T-helper 22 cell (primary cell): ENCODE measurements around the gene DNAJC25.
A peak's percentile ranks its signal among the peaks of the same experiment; 100 is the strongest.

Source experiments
- DNase-seq: peaks from one replicate; pipeline ENCODE4 v3.0.0-alpha.2; 2020; ENCODE audit warnings: low read depth

The DNAJC25 gene

DNA sequence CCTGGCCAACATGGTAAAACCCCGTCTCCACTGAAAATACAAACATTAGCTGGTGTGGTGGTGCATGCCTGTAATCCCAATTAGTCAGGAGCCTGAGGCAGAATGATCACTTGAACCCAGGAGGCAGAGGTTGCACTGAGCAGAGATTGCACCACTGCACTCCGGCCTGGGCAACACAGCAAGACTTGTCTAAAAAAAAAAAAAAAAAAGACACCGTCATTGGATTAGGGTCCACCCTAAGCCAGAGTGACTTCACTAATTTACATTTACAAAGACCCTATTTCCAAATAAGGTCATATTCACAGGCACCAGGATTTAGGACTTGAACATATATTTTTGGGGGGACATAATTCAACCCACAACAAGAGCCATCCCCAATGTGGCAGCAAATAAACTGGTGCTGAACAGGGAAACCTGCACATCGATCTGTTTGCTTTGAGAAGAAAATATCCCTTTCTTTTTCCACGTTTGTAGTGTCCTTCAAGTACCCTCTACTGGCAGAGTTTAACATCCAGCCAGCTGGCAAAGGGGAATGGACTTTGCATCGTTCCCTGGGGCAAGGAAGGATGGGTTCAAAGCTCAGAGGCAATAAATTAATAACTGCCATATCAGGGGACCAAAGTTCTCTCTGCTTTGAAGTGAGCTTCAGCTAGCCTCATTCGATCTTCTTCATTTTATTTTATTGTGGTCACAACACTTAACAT lies 3.7 kb upstream of the DNAJC25 start:
- DNase-seq = no peak

DNA sequence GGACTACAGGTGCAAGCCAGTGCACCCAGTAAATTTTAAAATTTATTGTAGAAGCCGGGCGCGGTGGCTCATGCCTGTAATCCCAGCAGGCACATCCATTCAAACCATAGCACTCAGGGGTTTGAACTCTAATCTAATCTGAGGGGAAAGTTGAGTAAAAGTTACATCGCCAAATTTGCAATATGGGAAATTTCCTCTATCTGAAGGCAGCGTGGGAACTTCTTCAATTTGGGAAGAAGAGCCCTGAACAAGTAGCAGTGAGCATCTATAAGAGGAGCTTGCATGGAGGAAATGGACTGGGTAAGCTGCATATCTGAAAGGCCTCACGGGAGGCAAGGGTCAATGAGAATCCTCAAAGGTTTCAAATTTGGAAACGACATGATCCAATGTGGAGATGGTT lies 2.7 kb upstream of the DNAJC25 start:
- DNase-seq = no peak

DNA sequence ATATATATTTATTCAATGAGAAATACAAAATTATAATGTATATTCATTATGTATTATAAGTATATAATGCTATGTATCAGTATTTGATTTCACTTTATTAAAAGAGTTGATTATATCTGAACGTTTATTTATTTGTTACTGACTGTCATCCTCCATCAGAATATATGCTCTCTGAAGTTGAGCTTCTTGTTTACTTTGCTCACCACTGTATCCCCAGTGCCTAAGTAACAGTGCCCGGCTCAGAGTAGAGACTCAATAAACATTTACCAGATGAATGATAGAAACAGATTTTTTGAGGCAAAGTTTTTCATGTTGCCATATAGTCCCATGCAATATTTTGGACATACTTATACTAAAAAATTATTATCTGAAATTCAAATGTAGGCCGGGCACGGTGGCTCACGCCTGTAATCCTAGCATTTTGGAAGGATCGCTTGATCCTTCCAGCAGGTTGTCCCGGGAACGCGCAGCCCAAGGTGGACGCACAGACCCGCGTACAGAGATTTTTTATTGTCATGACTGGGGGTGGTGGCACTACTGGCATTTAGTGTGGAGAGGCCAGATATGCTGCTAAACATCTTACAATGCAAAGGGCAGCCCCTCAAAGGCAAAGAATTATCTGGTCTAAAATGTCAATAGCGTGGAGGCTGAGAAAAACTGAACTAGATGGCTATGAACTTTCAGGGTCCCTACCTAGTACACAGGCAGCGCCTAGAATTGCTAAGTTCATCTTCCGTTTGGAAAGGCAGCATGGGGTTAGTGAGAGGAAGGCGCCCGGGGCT lies 761 bp upstream of the DNAJC25 start:
- DNase-seq = no peak

DNA sequence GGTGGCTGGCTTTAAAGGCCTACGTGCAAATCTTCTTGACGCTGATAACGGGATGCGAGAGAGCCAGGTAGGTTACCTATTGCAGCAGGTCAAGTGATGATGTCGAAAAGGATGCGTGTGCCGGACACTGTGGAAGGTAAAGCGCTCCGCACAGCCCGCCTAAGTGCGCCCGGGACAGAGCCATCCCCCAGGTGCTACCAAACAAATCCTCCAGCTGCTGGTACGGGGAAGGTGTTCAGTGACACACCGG lies 245 bp upstream of the DNAJC25 start:
- no peak for DNase-seq

DNA sequence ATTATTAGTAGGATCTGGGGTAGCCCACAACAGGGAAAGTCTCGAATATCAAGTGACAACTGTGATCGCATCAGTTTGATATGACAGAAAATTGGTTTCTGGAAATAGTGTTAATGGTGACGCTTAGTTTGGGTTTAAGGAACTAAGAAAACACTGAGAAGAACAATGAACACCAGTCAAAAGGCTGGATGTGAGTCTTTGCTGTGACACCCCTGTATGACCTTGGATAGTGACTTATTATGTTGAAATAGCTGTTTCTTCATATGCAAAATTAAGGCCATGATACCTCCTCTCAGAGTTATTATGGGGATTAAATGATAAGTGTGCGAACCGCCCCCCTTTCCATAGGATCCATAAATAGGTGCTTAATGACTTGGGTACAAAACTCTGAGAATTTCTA lies 926 bp downstream of the DNAJC25 start:
- no peak for DNase-seq

DNA sequence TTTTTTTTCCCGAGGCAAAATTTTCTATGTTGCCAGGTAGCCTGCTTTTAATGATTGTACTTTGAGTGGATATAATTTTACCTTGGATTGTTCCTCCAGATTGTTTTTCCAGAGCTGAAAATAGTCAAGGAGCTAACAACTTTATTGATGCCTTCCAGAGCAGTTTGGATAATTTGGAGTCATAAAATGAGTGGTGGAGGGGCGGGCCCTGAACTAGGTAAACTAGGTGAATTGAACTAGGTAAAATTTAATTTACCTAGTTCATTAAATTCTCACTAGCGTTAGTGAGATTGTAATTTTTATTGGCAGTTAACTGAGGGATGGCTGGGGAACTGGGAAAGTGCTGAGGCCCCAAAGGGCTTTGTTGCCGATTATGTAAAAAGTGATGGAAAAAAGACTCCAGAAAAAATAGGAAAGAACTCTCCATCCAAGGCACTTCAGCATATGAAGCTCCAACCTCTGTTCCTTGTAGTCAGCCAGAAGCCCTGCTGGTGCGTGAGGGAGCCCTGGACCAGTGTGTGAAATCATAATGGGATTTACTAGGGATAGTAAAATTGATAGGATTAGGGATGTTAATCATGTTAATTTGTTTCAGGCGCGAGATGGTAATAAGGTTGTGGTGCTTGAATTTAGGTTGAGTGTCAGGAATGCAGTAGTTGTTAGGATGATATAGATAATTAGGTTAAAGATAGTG lies 1.7 kb downstream of the DNAJC25 start:
- DNase-seq = no peak

DNA sequence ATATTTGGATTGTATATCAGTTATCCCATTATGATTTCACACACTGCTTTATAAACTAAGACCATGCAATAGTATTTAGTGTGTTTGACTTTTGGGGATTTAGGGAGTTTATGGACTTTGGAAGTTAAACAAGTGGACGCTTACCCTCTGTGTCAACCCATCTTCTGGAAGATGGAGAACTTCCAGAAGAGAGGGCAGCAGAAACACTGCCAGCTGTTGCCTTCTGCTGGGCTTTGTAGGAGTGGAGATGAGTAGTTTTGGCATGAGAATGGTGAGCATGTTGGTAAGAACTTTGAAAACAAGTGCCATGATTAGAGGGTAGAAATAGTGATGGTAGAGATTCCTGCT lies 2.2 kb downstream of the DNAJC25 start:
- DNase-seq = no peak

DNA sequence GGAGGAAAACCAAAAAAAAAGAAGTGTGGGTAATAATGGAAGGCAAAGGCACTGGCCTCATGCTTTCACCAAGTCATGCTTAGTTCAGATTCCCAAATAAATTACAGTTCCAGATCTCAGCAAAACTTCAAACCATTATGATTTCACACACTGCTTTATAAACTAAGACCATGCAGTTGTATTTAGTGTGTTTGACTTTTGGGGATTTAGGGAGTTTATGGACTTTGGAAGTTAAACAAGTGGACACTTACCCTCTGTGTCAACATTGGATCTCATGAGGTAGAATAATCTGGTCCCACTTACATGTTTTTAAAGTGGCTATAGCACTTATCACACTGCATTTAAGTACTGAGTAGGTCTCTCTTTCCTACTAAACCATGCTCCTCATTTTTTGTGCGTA lies 3.7 kb downstream of the DNAJC25 start:
- DNase-seq = no peak

DNA sequence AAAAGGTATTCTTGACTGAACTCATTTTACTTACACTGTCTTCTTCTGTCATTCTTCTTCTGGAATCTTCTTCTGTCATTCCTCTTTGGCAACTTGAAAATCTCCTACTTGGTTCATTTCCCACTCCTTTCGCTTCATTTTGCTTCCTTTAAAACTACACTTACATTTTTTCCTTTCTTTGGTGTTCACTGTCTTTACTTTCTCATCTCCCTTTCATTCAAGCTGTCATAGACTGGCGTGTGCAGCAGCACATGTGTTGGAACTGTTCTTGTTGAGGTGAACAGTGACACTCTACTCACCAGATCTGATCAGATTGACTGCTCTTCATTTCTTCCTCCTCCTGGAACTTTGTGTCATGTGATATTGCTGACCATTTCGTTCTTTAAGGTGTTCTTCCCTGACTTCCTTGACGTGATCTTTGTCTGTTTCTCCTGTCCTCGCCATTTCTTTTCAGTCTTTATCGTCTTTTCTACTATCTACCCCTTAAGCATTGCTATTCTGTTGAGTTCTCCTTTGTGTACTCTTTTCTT lies 6.4 kb downstream of the DNAJC25 start:
- DNase-seq = no peak

DNA sequence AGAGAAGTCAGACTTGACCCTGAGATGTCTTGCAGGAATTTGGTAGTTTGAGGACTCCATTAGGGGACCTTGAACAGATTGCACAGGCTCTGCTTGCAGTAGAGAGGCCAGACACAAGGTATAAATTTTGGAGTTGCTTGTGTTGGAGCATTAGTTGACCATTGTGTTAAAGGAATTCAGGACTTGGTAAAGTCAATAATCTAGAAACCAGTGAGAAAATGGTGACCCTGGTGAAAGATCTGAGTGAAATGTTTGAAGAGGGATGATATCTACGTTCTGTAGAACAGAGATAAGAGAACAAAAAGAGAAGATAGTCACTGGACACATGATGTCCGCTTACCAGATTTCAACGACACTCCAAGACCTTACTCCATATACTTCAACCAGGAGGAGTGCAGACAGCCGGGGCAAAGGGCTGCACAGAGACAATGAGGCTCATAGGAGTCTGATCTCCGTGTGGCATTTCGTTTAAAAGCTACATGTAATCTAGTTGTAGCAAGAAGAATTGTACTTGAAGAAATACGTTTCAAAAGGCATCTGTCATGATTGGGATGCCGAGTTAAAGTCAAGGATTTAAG lies 13.2 kb downstream of the DNAJC25 start:
- DNase-seq = no peak

DNA sequence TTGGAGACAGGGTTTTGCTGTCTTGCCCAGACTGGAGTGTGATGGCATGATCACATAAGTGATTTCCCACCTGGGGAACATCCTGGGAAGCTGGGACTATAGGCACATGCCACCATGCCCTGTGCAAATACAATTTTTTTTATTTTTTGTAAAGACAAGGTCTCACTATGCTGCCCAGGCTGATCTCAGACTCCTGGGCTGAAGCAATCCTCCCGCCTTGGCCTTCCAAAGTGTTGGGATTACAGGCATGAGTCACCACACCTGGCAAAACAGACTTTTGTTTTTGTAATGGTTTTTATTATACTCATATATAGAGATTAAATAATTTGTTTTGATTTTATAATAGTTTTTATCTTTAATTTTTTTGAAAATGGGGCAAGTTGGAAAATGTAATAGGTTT lies 14.7 kb downstream of the DNAJC25 start:
- DNase-seq = no peak

DNA sequence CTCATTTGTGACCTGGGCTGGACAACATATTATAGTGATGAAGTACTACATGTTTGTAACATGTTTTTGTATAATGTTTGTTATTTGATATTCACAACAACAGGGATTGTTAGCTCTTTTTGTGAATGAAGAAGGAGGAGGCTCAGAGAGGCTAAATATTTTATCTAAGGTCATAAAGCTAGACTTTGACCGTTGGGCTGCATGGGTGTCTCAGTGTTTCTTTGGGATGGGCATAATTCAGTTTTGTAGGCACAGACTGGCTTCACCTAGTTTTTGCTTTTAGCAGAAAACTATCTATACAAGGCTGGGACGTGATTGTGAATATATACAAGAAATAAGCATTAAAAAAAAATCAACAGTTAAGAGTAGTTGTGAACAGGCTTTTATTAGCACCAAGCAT lies 15.3 kb downstream of the DNAJC25 start:
- no peak for DNase-seq

DNA sequence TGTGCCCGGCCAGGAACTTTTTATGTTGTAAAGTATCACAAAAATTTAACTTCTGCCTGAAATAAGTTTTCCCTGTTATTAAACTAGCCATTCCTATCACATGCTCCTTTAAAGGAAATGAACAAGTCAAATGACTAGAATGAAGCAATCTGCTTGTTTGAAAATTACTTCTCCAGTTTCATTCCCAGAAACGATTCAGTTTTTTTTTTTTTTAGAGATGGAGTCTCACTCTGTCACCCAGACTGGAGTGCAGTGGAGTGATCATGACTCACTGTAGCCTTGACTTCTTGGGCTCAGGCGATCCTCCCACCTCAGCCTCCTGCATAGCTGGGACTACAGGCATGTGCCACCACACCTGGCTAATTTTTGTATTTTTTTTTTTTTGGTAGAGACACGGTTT lies 16.9 kb downstream of the DNAJC25 start:
- DNase-seq = no peak

DNA sequence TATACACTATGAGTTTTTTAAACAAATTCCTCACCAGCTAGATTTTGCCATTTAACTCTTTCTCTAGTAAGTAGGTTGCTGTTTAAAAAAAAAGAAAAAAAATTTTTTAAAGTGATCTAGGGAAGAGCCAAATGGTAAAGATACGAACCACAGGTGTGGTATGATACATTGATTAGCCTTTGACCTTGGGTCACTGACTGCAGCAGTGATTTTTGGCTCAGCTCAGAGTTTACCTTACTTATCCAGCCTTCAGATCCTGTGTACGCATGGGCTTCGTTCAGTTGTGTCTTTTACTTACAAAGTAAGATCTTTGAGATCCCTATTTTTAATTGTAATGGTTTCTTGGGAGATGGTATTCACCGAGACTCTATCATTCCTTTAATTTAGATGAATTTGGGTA lies 17.9 kb downstream of the DNAJC25 start:
- no peak for DNase-seq

DNA sequence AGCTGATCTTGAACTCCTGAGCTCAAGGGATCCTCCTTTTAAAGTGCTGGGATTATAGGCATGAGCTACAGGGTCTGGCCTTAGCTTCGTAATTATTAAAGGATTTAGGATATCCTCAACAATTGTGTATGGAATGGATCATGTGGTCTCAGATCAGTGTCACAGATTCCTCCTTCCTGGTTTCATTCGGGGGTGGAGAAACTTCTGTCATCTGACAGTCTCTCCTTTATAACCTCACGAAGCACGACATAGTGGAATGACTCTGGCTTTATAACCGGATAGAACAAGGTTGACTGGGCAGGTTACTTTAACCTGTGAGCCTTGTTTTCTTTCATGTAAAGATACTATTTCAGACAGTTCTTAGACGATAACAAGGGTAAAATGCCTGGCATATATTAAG lies 25.9 kb downstream of the DNAJC25 start:
- DNase-seq = no peak

DNA sequence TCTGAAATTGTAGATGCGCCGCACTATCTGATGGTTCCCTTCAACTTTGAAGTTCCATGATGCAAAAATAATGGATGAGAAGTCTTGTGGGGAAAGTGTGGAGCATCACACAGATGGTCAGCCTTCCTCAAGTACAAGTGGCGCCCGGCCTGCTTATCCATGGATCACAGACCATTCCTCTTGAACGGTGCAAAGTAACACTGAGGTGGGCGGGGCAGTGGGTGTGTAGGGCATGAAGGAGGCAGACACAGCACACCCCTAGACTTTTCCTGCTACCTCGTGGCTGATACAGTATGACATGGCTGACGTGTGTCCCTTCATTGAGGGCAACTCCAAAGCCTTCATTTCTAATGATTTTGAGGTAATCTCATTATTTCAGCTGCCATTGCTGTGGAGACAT lies 27.8 kb downstream of the DNAJC25 start:
- DNase-seq = no peak

DNA sequence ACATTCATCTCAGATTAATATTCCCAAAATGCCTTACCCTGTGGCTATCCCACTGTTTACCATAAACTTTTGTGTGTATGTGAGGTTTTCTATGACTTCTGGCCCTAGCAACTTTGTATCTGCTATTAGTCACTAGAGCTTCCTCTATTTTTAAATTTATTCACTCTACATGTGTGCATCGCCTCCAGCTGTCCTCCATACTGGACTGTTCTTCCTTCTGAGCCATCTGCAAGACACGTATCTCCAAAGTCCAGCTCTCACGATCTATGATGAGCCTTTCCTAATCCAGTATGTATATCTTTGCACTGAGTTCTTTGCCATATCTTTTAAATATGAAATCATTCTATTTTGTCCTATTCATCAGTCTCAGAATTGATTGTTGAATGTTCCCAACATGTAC lies 28.6 kb downstream of the DNAJC25 start:
- DNase-seq = no peak

DNA sequence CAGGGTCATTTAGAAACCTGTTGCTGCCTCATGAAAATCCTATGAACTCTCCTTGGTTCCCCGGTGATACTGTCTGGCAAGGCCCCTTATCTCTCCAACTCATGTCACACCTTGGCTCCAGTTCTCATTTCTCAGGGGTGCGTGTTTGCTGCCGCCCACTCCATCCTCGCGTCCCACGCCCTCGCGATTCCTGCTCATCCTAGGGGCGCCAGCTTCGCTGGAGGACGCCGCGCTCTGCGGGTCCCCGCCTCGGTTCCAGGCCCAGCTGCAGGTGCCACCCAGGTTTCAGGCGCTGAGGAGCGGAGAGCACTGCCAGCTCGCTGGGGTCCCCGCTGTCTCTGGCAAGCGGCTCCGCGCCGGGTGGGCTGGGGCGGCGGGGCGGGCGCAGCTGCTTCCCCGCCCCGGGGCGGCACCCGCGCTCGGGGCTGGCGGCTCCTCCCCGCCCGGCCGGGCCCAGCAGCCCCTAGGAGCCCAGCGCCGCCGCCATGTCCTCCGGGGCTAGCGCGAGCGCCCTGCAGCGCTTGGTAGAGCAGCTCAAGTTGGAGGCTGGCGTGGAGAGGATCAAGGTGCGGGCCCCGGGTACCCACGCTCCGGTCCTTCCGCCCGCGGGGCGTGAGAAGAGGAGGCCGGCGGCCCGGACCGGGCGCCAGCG lies 30.1 kb downstream of the DNAJC25 start, which contains the start of gene GNG10:
Gene GNG10 (plus strand): TSS at position 456 of the 652 bp plus-strand sequence. CDS start 30 bp downstream, at position 486.
- peak; percentile 52 for DNase-seq

DNA sequence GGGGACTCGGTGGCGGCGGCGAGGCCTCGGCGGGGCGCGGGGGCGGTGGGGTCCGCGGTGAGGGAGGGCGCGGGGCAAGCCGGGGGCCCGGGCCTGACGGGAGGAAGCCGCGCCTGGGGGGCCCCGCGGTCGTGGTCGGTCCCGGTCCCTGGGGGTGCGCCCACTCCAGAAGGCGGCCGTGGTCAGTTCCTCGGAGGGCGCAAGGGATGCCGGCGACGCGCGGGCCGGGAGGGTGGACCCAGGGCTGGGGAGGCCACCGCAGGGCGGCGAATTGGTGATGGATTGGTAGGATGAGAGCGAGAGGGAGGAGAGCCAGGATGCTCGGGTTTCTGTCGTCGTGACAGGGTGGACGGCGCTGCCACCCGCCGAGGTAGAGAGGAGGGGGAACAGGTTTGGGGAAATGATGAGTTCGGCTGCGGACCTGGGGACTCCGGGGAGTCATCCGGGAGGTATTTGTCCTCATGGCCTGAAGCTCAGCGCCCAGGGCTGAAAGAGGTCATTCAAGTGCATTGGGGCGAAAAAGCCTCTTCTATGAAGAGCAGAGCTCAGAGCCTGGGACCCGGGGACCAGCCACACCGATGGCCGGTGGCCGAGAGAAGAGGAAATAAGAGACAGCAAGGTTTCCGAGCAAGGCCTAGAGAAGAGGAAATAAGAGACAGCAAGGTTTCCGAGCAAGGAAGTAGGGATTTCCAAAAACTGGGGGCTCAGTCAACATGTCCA lies 30.8 kb downstream of the DNAJC25 start:
- DNase-seq = peak; percentile 2

DNA sequence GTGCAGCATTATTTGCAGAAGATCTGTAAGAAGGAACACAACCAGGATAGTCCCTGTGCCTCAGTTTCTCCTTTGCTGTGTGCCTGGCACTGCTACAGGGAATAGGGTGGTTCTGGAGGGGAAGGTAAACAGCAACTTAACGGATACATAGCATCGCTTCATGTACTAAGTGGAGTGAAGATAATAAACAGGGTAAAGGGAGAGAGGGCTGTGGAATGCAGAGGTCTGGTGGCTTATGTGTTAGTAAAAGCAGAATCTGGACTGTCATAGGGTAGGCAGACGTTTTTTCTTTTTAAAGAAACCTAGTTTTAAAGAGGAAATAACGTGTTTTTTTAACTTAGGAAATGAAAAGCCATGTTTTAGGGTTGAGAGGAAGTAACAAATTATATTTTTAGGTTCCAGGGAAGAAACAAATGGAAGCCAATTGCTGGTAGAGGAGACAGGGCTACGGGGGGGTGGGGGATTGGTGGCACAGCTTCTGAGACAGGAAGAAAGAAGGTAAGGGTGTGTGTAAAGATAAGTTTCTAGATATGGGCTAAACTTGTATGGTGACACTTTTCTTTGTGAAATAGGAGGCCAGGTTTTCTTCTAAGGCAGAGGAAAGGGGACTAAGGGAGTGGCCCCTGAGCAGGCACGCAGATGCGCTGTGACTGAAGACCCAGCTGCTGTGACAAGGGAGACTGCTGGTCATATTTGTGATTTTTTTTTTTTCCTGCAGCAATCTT lies 31.6 kb downstream of the DNAJC25 start:
- DNase-seq = no peak

DNA sequence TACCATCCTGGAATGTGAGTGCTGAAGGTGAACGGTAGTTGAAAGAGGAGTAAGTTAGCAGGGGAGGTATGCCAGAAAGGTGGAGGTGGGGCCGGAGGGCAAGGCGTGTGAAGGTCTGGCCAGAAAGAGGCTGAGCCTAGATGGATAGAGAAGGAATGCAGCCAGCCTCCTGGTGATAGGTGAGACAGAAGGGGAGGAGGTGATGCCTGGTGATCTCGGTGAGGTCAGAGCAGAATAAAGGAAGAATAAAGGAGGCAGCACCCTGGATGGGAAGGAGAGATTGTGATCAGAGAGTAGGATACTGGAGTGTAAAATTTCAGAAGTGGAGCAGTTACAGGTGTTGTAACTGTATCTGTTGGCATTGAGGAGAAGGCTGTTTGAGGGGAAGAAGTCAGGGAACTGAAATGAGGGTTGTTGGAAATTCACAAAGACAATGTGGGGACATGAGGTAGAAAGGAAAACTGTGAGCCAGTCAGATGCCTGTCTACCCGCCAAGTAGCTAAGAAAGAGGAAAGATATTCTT lies 32.2 kb downstream of the DNAJC25 start:
- DNase-seq = no peak
